ENCODE results near the gene ARHGAP40. TPM values are rescaled to one million over a fixed set of nuclear protein-coding genes. Genes with fewer than 3 reads are reported as not detected.

The ARHGAP40 gene
- total RNA-seq, 1 donor, result not detected

DNA sequence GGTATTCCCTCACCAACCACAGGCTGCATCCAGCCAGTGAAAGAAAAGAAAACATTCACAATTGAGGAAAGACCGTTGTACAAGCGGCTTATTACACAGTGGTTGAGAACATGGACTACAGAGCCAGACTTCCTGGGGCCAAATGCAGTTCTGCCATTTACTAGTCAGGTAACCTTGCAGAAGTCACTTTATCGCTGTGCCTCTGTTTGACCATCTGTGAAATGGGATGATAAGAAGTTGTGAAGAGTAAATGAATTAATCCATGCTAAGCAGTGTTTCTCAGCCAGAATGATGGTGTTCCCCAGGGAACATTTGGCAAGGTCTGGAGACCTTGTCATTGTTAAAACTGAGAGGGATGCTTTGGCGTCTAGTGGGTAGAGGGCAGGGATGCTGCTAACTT is 14.8 kb downstream of the ARHGAP40 start:
- TF ChIP-seq, protein P1, sequence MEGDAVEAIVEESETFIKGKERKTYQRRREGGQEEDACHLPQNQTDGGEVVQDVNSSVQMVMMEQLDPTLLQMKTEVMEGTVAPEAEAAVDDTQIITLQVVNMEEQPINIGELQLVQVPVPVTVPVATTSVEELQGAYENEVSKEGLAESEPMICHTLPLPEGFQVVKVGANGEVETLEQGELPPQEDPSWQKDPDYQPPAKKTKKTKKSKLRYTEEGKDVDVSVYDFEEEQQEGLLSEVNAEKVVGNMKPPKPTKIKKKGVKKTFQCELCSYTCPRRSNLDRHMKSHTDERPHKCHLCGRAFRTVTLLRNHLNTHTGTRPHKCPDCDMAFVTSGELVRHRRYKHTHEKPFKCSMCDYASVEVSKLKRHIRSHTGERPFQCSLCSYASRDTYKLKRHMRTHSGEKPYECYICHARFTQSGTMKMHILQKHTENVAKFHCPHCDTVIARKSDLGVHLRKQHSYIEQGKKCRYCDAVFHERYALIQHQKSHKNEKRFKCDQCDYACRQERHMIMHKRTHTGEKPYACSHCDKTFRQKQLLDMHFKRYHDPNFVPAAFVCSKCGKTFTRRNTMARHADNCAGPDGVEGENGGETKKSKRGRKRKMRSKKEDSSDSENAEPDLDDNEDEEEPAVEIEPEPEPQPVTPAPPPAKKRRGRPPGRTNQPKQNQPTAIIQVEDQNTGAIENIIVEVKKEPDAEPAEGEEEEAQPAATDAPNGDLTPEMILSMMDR (IDR thresholded peaks at IDR 0.05; ENCODE audit: insufficient read depth, low read depth, low read length), result no peak
- DNase-seq (ENCODE audit: low read depth), result no peak
- no peak overlapping the region for H3K4me3 ChIP-seq (ENCODE audit: low read depth, low read length)

DNA sequence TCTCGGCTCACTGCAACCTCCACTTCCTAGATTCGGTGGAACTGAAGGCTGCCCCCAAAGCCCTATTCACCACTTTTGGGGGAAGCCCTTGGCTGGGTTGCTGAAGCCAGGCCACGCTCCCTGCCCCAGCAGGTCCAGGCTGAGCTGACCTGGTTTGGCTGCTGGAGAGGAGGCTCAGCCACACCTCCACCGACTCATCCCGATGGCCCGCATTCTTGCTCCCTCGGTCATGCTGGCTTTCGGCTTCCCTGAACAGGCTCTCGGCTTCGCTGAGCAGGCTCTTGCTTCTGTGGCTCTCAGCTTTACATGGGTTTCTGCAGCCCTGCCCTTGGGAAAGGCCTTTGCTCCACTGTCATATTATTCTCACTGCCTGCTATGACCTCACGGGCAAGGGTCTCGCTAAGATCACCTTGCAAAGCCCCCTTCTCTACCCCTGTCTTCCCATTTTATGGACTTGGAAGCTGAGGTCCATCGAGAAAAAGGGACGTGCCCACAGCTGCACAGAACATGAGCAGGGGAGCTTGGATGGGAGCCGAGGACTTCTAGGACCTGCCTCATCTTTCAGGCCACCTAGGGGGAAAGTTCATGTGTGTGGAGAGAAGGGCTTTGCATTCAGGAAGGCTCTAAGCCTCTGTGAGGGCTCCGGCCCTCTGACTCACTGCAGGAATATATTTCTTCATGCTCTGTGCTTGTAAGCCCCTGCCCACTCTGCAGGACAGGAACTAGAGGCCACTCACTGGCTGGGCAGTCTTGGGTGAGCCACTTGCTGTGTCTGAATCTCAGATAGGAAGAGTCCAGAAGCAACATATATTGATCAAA is 15.6 kb downstream of the ARHGAP40 start:
- H3K4me3 ChIP-seq (ENCODE audit: low read depth, low read length), result no peak overlapping the region
- no peak for DNase-seq (ENCODE audit: low read depth)
- TF ChIP-seq, protein P1 (IDR thresholded peaks at IDR 0.05; ENCODE audit: insufficient read depth, low read depth, low read length), result no peak

DNA sequence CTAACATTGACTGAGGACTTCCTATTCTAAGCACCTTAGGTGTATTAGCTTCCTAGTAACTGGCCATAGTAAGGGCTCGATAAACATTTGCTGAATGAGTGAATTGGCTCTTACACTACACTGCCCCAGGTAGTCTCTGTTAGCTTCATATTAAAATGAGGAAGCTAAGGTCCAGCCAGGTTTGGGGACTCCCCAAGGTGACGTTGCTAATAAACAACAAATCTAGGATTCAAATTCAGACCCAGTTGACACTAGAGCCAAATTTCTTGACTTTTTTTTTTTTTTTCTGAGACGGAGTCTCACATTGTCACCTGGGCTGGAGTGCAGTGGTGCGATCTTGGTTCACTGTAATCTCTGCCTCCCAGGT is 16.2 kb downstream of the ARHGAP40 start:
- no peak overlapping the region for H3K4me3 ChIP-seq (ENCODE audit: low read depth, low read length)
- DNase-seq (ENCODE audit: low read depth), result no peak
- TF ChIP-seq, protein P1 (IDR thresholded peaks at IDR 0.05; ENCODE audit: insufficient read depth, low read depth, low read length), result no peak

DNA sequence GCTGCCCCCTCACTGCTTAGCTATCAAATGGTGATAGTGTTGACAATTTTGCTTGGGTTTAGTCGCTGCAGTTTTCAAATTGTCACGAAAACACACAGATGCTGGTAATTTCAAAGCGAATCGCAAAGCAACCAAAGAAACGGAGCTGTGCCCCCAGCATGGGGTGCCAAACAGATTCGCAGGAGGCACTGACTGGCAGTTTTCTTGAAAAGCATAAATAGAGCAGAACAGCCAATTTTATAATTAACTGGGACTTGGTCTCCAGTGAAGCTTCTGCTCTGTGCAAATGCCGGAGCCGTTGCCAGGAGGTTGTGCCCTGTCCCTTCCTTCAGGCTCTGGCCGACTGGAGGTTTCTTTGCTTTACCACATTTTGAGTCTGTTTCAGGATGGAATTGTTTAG is 18.8 kb downstream of the ARHGAP40 start:
- DNase-seq (ENCODE audit: low read depth), result no peak
- TF ChIP-seq, protein P1 (IDR thresholded peaks at IDR 0.05; ENCODE audit: insufficient read depth, low read depth, low read length), result no peak

DNA sequence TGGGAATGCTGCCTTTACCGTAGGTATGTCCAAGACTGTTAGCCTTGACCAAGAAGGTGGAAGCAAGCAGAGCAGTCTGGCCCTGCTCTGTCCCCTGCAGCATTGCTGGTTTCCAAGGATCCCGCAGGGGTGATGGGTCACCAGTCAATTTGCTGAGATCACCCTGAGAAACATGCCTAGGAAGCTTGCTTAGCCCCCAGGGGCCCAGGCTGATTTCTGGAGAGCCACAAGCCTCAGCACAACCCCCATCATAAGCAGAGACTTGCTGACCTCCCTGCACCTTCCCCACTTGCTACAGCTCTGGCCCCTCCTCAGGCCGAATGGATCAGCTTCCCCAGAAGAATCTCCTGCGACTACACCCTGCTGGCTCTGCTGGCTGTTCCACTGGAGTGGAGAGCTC is 21.5 kb downstream of the ARHGAP40 start:
- TF ChIP-seq, protein P1 (IDR thresholded peaks at IDR 0.05; ENCODE audit: insufficient read depth, low read depth, low read length), result no peak
- DNase-seq (ENCODE audit: low read depth), result no peak
- no peak overlapping the region for H3K4me3 ChIP-seq (ENCODE audit: low read depth, low read length)

More for the DNA sequence above, 18.8 kb downstream of the ARHGAP40 start:
- H3K4me3 ChIP-seq (ENCODE audit: low read depth, low read length), result no peak overlapping the region

DNA sequence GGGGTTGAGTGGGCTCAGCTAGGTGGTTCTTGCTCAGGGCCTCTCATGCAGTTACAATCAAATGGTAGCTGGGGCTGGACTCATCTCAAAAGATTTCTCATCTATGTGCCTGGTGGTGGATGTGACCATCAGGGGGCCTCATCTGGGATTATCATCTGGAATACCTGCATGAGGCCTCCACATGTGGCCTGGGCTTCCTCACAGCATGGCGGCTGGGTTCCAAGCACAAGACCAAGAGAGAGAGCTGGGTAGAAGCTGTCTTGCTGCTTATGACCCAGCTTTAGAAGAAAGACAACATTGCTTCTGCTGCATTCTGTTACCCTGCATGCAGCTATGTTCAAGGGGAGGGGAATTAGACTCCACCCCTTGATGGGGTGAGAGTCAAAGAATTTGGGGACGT is 22.5 kb downstream of the ARHGAP40 start:
- DNase-seq (ENCODE audit: low read depth), result no peak
- TF ChIP-seq, protein P1 (IDR thresholded peaks at IDR 0.05; ENCODE audit: insufficient read depth, low read depth, low read length), result no peak

DNA sequence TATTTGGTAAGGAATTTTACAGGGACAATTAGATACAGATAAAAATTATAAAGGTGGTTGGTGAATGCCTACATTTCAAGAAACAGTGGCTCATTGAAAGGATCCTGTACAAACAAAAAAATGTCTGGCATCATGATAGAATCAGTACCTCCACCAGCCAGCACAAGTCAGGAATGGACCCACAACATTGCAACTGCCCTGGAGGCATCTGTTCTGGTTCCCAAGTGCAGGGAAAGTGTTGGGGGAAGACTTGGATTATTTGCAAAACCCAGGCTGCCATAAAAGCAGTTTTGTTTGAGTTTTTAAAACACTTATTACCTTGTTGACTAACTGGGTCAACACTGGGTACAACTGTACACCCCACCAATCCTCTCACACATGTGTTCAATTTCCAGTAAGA is 24.3 kb downstream of the ARHGAP40 start:
- no peak overlapping the region for H3K4me3 ChIP-seq (ENCODE audit: low read depth, low read length)
- TF ChIP-seq, protein P1 (IDR thresholded peaks at IDR 0.05; ENCODE audit: insufficient read depth, low read depth, low read length), result no peak
- no peak for DNase-seq (ENCODE audit: low read depth)

More for the DNA sequence above, 22.5 kb downstream of the ARHGAP40 start:
- H3K4me3 ChIP-seq (ENCODE audit: low read depth, low read length), result no peak overlapping the region
